ENCODE results near the gene CENPE.

CENPE gene

GRCh38 chr4:103095080-103095479, 103.1 kb downstream of the CENPE start:
- no peaks in the 10 kb centered on the region for H3K27me3 ChIP-seq (ENCODE audit: control insufficient read depth, insufficient read depth, low read length)

DNA sequence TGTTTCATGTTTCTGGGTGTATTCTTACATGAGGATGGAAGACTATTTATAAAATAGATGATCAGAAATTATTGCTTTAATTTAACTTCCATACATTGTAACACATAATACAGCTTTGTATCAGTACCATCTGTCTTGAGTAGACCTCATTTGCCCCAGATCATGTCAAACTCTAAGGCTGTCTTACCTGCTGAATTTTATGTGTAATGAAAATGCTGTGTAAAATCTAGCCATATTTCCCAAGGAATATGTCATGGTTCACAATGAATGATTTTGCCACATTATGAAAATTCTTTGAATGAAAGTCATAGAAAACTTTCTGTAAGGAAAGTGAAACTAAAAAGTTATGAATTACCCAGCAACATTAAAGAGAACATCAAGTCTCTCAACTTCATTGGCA, 105.9 kb downstream of the CENPE start:
- no peak overlapping the region for H3K4me3 ChIP-seq (ENCODE audit: low read depth, low read length)
- no peak overlapping the region for H3K9ac ChIP-seq (ENCODE audit: low read depth, low read length)
- H3K4me1 ChIP-seq (ENCODE audit: control insufficient read depth, insufficient read depth, low read length) = no peaks in the 10 kb centered on the region
- H3K9me3 ChIP-seq (ENCODE audit: control insufficient read depth, insufficient read depth, low read length) = no peaks in the 10 kb centered on the region
- H3K27me3 ChIP-seq (ENCODE audit: control insufficient read depth, insufficient read depth, low read length) = no peaks in the 10 kb centered on the region
- no peaks in the 10 kb centered on the region for H3K36me3 ChIP-seq (ENCODE audit: control insufficient read depth, insufficient read depth, low read length)

More at GRCh38 chr4:103095080-103095479, 103.1 kb downstream of the CENPE start:
- Histone ChIP-seq H3K36me3 (ENCODE audit: control insufficient read depth, insufficient read depth, low read length) (no peaks in the 10 kb centered on the region), H3K4me1 (ENCODE audit: control insufficient read depth, insufficient read depth, low read length) (no peaks in the 10 kb centered on the region), H3K4me3 (ENCODE audit: low read depth, low read length) (no peak overlapping the region), H3K9me3 (ENCODE audit: control insufficient read depth, insufficient read depth, low read length) (no peaks in the 10 kb centered on the region), H3K9ac (ENCODE audit: low read depth, low read length) (no peak overlapping the region)

- Histone ChIP-seq H3K9ac (ENCODE audit: low read depth, low read length) (no peak overlapping the region), H3K9me3 (ENCODE audit: control insufficient read depth, insufficient read depth, low read length) (no peaks in the 10 kb centered on the region), H3K4me3 (ENCODE audit: low read depth, low read length) (no peak overlapping the region), H3K4me1 (ENCODE audit: control insufficient read depth, insufficient read depth, low read length) (no peaks in the 10 kb centered on the region), H3K36me3 (ENCODE audit: control insufficient read depth, insufficient read depth, low read length) (no peaks in the 10 kb centered on the region), H3K27me3 (ENCODE audit: control insufficient read depth, insufficient read depth, low read length) (no peaks in the 10 kb centered on the region)
These were observed 106.4 kb downstream of the CENPE start for GRCh38 chr4:103091601-103092223.

DNA sequence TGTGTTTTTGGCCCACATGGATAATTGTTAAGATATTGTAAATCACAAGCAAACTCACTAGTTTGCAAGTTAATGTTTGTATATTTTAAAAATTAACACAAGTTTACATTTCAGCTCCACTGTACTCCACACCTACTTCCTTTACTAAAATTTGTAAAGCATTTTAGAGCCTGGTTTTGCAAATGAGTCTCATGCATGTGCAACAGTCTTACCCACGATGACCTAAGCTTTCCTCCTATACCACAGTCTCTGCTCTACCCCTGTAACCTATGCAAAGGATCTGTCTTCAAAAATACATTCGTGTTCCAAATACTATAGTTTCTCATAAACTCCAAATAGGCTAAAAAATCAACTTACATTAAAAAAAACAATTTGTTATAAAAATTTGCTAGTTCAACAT, 108.7 kb downstream of the CENPE start:
- H3K9me3 ChIP-seq (ENCODE audit: control insufficient read depth, insufficient read depth, low read length) = no peaks in the 10 kb centered on the region
- H3K4me1 ChIP-seq (ENCODE audit: control insufficient read depth, insufficient read depth, low read length) = no peaks in the 10 kb centered on the region
- H3K9ac ChIP-seq (ENCODE audit: low read depth, low read length) = no peak overlapping the region
- H3K4me3 ChIP-seq (ENCODE audit: low read depth, low read length) = no peak overlapping the region
- H3K27me3 ChIP-seq (ENCODE audit: control insufficient read depth, insufficient read depth, low read length) = no peaks in the 10 kb centered on the region
- H3K36me3 ChIP-seq (ENCODE audit: control insufficient read depth, insufficient read depth, low read length) = no peaks in the 10 kb centered on the region

- H3K4me3 ChIP-seq (ENCODE audit: low read depth, low read length) = no peak overlapping the region
- no peaks in the 10 kb centered on the region for H3K36me3 ChIP-seq (ENCODE audit: control insufficient read depth, insufficient read depth, low read length)
- no peaks in the 10 kb centered on the region for H3K9me3 ChIP-seq (ENCODE audit: control insufficient read depth, insufficient read depth, low read length)
- H3K9ac ChIP-seq (ENCODE audit: low read depth, low read length) = no peak overlapping the region
- H3K27me3 ChIP-seq (ENCODE audit: control insufficient read depth, insufficient read depth, low read length) = no peaks in the 10 kb centered on the region
- no peaks in the 10 kb centered on the region for H3K4me1 ChIP-seq (ENCODE audit: control insufficient read depth, insufficient read depth, low read length)
These were observed 111.6 kb downstream of the CENPE start for GRCh38 chr4:103086551-103086950.

- H3K9ac ChIP-seq (ENCODE audit: low read depth, low read length) = no peak overlapping the region
- no peaks in the 10 kb centered on the region for H3K4me1 ChIP-seq (ENCODE audit: control insufficient read depth, insufficient read depth, low read length)
- no peaks in the 10 kb centered on the region for H3K9me3 ChIP-seq (ENCODE audit: control insufficient read depth, insufficient read depth, low read length)
- no peak overlapping the region for H3K4me3 ChIP-seq (ENCODE audit: low read depth, low read length)
- H3K27me3 ChIP-seq (ENCODE audit: control insufficient read depth, insufficient read depth, low read length) = no peaks in the 10 kb centered on the region
- no peaks in the 10 kb centered on the region for H3K36me3 ChIP-seq (ENCODE audit: control insufficient read depth, insufficient read depth, low read length)
These were observed 112.5 kb downstream of the CENPE start for GRCh38 chr4:103085555-103086196.

- no peak overlapping the region for H3K4me3 ChIP-seq (ENCODE audit: low read depth, low read length)
- peaks cover 4% of the 10 kb centered on the region for H3K4me1 ChIP-seq (ENCODE audit: control insufficient read depth, insufficient read depth, low read length)
- H3K9ac ChIP-seq (ENCODE audit: low read depth, low read length) = no peak overlapping the region
- H3K36me3 ChIP-seq (ENCODE audit: control insufficient read depth, insufficient read depth, low read length) = no peaks in the 10 kb centered on the region
- no peaks in the 10 kb centered on the region for H3K9me3 ChIP-seq (ENCODE audit: control insufficient read depth, insufficient read depth, low read length)
- peaks cover 26% of the 10 kb centered on the region for H3K27me3 ChIP-seq (ENCODE audit: control insufficient read depth, insufficient read depth, low read length)
These were observed 118.5 kb downstream of the CENPE start for GRCh38 chr4:103079621-103080020.

DNA sequence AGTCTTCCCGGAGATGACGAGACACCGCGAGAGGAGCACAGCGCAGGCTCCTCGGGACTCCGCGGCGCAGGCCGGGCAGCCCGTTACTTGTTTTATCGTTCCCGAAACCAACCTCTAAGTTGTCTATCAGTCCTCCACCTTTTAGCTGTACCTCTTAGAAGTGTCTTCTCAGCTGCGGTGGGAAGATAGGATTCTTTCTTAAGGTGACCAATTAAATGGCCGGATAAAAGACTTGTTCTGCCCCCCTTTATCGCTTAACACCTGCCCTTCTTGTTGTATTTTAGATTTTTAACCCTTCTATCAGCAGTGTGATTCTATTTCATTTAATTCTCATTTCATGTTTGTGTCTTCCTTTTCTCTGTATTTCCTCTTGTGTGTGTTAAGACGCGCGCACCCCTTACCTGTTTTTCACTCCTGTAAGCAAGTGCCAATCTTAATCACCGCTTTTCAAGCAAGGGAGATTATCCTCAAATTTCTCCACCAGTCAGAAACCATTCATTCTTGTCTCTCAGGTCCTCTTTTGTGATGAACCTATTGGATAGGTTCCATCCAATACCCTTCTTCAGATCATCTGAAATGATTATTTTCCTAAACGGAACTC, 121.3 kb downstream of the CENPE start, which contains the start of gene SLC9B2:
Gene SLC9B2 (minus strand): TSS at position 15 of the 601 bp plus-strand sequence. CDS start 9,211 bp downstream, outside the sequence.
- Histone ChIP-seq H3K4me3 (ENCODE audit: low read depth, low read length) (peak within 1 kb of the TSS; percentile 61), H3K27me3 (ENCODE audit: control insufficient read depth, insufficient read depth, low read length) (peaks cover 33% of the 10 kb centered on the region), H3K36me3 (ENCODE audit: control insufficient read depth, insufficient read depth, low read length) (no peaks in the 10 kb centered on the region), H3K4me1 (ENCODE audit: control insufficient read depth, insufficient read depth, low read length) (peaks cover 4% of the 10 kb centered on the region), H3K9me3 (ENCODE audit: control insufficient read depth, insufficient read depth, low read length) (no peaks in the 10 kb centered on the region), H3K9ac (ENCODE audit: low read depth, low read length) (peak within 1 kb of the TSS; percentile 73)

DNA sequence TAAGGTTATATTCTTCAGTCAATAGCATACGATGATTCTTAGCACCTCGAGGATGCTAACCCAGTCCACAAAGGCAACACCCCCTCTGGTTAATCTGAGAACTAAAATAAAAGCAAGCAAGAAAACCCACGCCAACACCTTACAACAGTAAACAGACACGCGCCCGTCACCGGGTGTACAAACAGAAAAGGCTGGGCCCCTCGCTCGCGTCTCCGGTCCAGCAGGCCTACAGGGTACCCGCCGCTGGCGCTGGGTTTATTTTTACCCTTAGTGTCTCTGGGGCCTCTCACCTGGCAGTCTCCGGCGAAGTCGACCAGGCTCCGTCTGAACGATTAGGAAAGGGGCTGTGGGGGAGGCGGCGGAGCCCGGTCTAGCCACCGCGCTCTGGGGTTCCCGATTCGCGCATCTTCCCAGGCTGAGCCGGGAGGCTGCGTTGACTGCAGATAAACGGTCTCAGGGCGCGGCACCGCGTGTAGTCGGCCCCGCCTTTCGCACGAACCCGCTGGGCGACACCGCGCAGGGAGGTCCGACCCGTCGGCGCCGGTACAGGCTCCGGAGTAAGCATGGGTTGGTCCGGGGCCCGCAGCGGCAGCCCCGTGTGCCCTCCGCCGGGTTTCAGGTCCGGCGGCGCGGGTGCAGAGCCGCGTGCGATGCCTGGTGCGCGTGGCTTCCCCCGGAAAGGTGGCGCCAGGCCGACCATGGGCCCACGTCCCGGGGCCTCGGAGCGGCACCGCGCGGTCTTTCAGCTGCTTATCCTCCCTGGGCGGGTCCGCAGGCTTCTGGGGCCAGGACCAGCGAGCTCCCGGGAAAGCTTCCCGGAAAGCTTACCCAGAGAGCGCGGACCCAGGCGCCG, 122.0 kb downstream of the CENPE start:
- Histone ChIP-seq H3K36me3 (ENCODE audit: control insufficient read depth, insufficient read depth, low read length) (no peaks in the 10 kb centered on the region), H3K4me1 (ENCODE audit: control insufficient read depth, insufficient read depth, low read length) (peaks cover 4% of the 10 kb centered on the region), H3K27me3 (ENCODE audit: control insufficient read depth, insufficient read depth, low read length) (peaks cover 33% of the 10 kb centered on the region), H3K9me3 (ENCODE audit: control insufficient read depth, insufficient read depth, low read length) (no peaks in the 10 kb centered on the region), H3K9ac (ENCODE audit: low read depth, low read length) (peak overlapping the region; percentile 73), H3K4me3 (ENCODE audit: low read depth, low read length) (peak overlapping the region; percentile 61)

GRCh38 chr4:103075435-103075893, 122.7 kb downstream of the CENPE start:
- H3K9me3 ChIP-seq (ENCODE audit: control insufficient read depth, insufficient read depth, low read length) = no peaks in the 10 kb centered on the region
- no peaks in the 10 kb centered on the region for H3K36me3 ChIP-seq (ENCODE audit: control insufficient read depth, insufficient read depth, low read length)
- peaks cover 4% of the 10 kb centered on the region for H3K4me1 ChIP-seq (ENCODE audit: control insufficient read depth, insufficient read depth, low read length)
- peak overlapping the region; percentile 61 for H3K4me3 ChIP-seq (ENCODE audit: low read depth, low read length)
- no peak overlapping the region for H3K9ac ChIP-seq (ENCODE audit: low read depth, low read length)
- peaks cover 33% of the 10 kb centered on the region for H3K27me3 ChIP-seq (ENCODE audit: control insufficient read depth, insufficient read depth, low read length)

GRCh38 chr4:103074744-103075434, 123.3 kb downstream of the CENPE start:
- no peak overlapping the region for H3K4me3 ChIP-seq (ENCODE audit: low read depth, low read length)
- H3K4me1 ChIP-seq (ENCODE audit: control insufficient read depth, insufficient read depth, low read length) = peaks cover 4% of the 10 kb centered on the region
- H3K36me3 ChIP-seq (ENCODE audit: control insufficient read depth, insufficient read depth, low read length) = no peaks in the 10 kb centered on the region
- H3K27me3 ChIP-seq (ENCODE audit: control insufficient read depth, insufficient read depth, low read length) = peaks cover 33% of the 10 kb centered on the region
- H3K9ac ChIP-seq (ENCODE audit: low read depth, low read length) = no peak overlapping the region
- no peaks in the 10 kb centered on the region for H3K9me3 ChIP-seq (ENCODE audit: control insufficient read depth, insufficient read depth, low read length)
